Pancreas (tissue), 10 donors: ENCODE results near the gene PANX2. TPM values are rescaled to one million over a fixed set of nuclear protein-coding genes. Genes with fewer than 3 reads are reported as not detected.
A peak's percentile ranks its signal among the peaks of the same experiment; 100 is the strongest.

ENCODE experiments used
- ATAC-seq, 4 donors: fragments of 200-7000 bp; cut with Tn5 transposase; one replicate each; pipeline versions ENCODE4 v1.8.0 to v1.9.1; 2020; ENCODE audit warnings: mild to moderate bottlenecking in 4 of 4, moderate library complexity in 4 of 4
- DNase-seq, 6 donors: peaks; one replicate each; pipeline ENCODE4 v3.0.0-alpha.2; 2020
- FAIRE-seq: peaks from 2 replicates; lab custom pipeline; 2012; peaks lifted over from hg19 to GRCh38; lab: Jason Lieb, UNC
- H3K27ac ChIP-seq, 4 donors: fragments of 200-600 bp; sonication (generic); 1 replicate in 3 of 4; 2 replicates in 1 of 4; pipeline versions ENCODE4 v1.5.0 to v1.8.0; 2020
- H3K27me3 ChIP-seq, 4 donors: fragments of 200-600 bp; one replicate each; pipeline ENCODE4 v1.8.0; 2021
- H3K36me3 ChIP-seq, 3 donors: fragments of 200-600 bp; sonication (generic) in 1 of 3; one replicate each; pipeline versions ENCODE4 v1.5.0 to v1.8.0; 2020 to 2021
- H3K4me1 ChIP-seq, 3 donors: fragments of 200-600 bp; one replicate each; pipeline ENCODE4 v1.8.0; 2021
- H3K4me3 ChIP-seq, 4 donors: fragments of 200-600 bp; sonication (generic) in 2 of 4; one replicate each; pipeline versions ENCODE4 v1.5.0 to v1.8.0; 2020 to 2021
- H3K9me3 ChIP-seq, 4 donors: fragments of 200-600 bp; one replicate each; pipeline ENCODE4 v1.8.0; 2021
- CTCF ChIP-seq, 4 donors: fragments of 200-600 bp; sonication (generic) in 3 of 4; IDR thresholded peaks; one replicate each; pipeline versions ENCODE4 v1.5.0 to v1.8.0; 2021; ENCODE audit warnings: antibody characterized with exemption in 4 of 4
- WGBS, 2 donors: extraction: QIAGEN DNeasy Blood & Tissue Kit; methylation state at CpG; one replicate each; pipeline ENCODE4 v1.1.7; 2013; 5-methylcytosine and 5-hydroxymethylcytosine counted together
- intact Hi-C, 3 donors: fragments of 100-400 bp; cut with DNase I; formaldehyde crosslinking; loops; one replicate each; pipeline versions ENCODE4 v1.11.1 to v1.14.2; 2022
- polyA plus RNA-seq, 2 donors: library from polyadenylated mRNA; stranded (reverse); fragments of 200-250 nt; gene quantifications; one replicate each; pipeline ENCODE4 v1.2.3, GENCODE V29; 2013
- total RNA-seq, 6 donors: library from RNA; stranded (reverse); fragmentation: NEBNext Ultra II Directional in 4 of 6; extraction: Animal tissue kit (Norgen Biotek cat#: 25700) in 4 of 6; gene quantifications; one replicate each; pipeline versions ENCODE4 v1.2.1 to v1.2.4, GENCODE V29; 2021 to 2023
- donor health status: healthy with polysubstance abuse.
- donor health status: DM: no; HTN: no; CAD: no; lungs with moderate emphysema.
- donor health status: DM: no; HTN: no; CAD: no.
- donor health status: control.
- donor health status: control.
- donor health status: Bipolar disorder and iron deficiency.
- donor health status: DM: yes; HTN: yes; CAD: no.
- donor health status: DM: no; HTN: no; CAD: no.
- donor health status: DM: no; HTN: no; CAD: no.
- donor health status: DM: yes; HTN: yes; CAD: no.

PANX2 gene
- total and polyA plus RNA-seq, 8 donors, result 0.31 to 3.5 (median 0.67) TPM

DNA sequence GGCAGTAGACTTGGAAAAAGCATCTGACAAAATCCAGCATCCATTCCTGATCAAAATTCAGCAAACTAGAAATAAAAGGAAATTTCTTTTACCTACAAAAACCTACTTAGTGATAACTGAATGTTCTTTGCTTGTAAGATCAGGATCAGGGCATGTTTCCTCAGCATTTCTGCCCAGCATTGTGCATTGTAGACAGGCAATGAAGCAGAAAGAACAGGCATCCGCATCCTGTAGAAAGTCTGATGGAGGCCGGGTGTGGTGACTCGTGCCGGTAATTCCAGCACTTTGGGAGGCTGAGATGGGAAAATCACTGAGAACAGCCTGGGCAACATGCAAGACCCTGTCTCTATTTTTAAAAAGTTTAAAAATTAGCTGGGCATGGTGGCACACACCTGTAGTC is 32.5 kb upstream of the PANX2 start:
- no peak overlapping the region for H3K27ac ChIP-seq
- DNase-seq (no peak), ATAC-seq (no peak), FAIRE-seq (no peak)
- no peaks in the 10 kb centered on the region for H3K4me1 ChIP-seq
- no peaks in the 10 kb centered on the region for H3K27me3 ChIP-seq
- no peak overlapping the region for H3K4me3 ChIP-seq
- H3K9me3 ChIP-seq, result no peaks in the 10 kb centered on the region
- WGBS, 2 donors, result 94 to 95% methylated on average over 4 of the region's 4 CpGs
- intact Hi-C loops, result no loop called here
- TF ChIP-seq CTCF (IDR thresholded peaks at IDR 0.05), result no peak
- H3K36me3 ChIP-seq, result no peaks in the 10 kb centered on the region

DNA sequence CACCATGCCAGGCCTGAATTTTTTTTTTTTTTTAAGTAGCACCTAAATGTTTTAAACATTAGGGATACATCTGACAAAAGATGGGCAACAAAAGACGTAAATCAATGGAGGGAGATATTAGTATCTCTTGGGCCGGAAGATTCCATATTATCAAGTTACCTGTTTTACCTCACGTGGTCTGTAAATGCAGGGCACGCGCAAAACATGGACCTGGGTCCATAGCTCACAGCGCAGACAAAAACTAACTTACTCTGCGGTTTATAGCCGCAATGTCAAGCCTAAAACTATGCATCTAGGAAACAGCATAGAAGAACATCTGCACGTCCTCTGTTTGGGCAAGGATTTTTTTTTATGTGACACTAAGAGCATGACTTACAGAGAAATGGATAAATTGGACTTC is 31.5 kb upstream of the PANX2 start:
- WGBS, 2 donors, result 91 to 92% methylated on average over 9 of the region's 9 CpGs
- Histone ChIP-seq H3K36me3 (no peaks in the 10 kb centered on the region), H3K4me3 (no peak overlapping the region), H3K9me3 (no peaks in the 10 kb centered on the region), H3K27me3 (no peaks in the 10 kb centered on the region), H3K27ac (no peak overlapping the region), H3K4me1 (no peaks in the 10 kb centered on the region)
- FAIRE-seq, result no peak
- intact Hi-C loops, result no loop called here
- no peak for TF ChIP-seq CTCF (IDR thresholded peaks at IDR 0.05)
- DNase-seq, result no peak
- no peak for ATAC-seq

GRCh38 chr22:50139843-50140415 is 30.6 kb upstream of the PANX2 start:
- H3K36me3 ChIP-seq, result no peaks in the 10 kb centered on the region
- ATAC-seq, result peak in 1 of 4 donors; percentile 19
- no peak overlapping the region for H3K4me3 ChIP-seq
- H3K4me1 ChIP-seq, result no peaks in the 10 kb centered on the region
- TF ChIP-seq CTCF (IDR thresholded peaks at IDR 0.05), result no peak
- H3K9me3 ChIP-seq, result no peaks in the 10 kb centered on the region
- WGBS, 2 donors, result 76 to 79% methylated on average over 15 of the region's 15 CpGs
- no peak overlapping the region for H3K27ac ChIP-seq
- DNase-seq, result no peak
- FAIRE-seq, result no peak
- intact Hi-C loops, result no loop called here
- H3K27me3 ChIP-seq, result no peaks in the 10 kb centered on the region

DNA sequence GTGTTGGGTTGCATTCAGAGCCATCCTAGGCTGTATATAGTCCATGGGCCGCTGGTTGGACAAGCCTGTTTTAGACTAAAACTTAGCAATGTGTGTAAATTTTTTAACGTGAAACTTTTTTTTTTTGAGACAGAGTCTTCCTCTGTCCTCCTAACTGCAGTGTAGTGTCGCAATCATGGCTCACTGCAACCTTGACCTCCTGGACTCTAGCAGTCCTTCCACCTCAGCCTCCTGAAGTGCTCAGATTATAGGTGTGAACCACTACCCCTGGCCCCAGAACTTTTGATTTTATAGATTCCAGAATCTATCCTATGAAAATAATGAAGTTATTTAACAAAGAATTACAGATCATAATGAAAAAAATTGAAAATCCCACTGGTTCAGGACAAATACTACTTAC is 29.9 kb upstream of the PANX2 start:
- ATAC-seq (peak in 2 of 4 donors; percentile 33 to 38), FAIRE-seq (no peak)
- intact Hi-C loops, result no loop called here

More for the DNA sequence above, 29.9 kb upstream of the PANX2 start:
- Histone ChIP-seq H3K27me3 (no peaks in the 10 kb centered on the region), H3K27ac (no peak overlapping the region), H3K36me3 (no peaks in the 10 kb centered on the region), H3K9me3 (no peaks in the 10 kb centered on the region), H3K4me1 (no peaks in the 10 kb centered on the region), H3K4me3 (no peak overlapping the region)
- TF ChIP-seq CTCF (IDR thresholded peaks at IDR 0.05), result no peak
- DNase-seq, result no peak
- WGBS, 2 donors, result 57 to 58% methylated on average over 3 of the region's 3 CpGs
